Measurements from ENCODE around the gene RBFOX1.

DNA sequence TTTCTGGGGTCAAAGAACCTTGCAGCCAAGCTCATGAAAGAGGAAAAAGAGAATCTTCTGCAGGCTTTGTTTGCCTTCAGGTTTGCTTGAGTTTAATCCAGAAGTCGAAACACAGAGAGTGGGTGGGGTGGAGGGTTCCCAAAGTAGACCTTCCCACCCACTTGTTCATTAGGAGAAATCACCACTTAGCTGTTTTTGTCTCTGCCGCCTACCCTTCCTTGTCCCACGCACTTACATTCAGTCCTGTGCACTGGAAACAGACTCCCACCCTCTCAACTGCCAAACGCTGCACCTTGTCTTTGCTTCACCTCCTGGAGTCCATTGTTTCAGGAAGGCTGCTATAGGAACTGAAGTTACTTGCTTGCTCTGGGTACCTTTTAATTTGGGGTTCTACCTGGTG lies 38.6 kb upstream of the RBFOX1 start:
- TF ChIP-seq, protein P1, sequence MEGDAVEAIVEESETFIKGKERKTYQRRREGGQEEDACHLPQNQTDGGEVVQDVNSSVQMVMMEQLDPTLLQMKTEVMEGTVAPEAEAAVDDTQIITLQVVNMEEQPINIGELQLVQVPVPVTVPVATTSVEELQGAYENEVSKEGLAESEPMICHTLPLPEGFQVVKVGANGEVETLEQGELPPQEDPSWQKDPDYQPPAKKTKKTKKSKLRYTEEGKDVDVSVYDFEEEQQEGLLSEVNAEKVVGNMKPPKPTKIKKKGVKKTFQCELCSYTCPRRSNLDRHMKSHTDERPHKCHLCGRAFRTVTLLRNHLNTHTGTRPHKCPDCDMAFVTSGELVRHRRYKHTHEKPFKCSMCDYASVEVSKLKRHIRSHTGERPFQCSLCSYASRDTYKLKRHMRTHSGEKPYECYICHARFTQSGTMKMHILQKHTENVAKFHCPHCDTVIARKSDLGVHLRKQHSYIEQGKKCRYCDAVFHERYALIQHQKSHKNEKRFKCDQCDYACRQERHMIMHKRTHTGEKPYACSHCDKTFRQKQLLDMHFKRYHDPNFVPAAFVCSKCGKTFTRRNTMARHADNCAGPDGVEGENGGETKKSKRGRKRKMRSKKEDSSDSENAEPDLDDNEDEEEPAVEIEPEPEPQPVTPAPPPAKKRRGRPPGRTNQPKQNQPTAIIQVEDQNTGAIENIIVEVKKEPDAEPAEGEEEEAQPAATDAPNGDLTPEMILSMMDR (IDR thresholded peaks at IDR 0.05): no peak
- TF ChIP-seq ZFX (IDR thresholded peaks at IDR 0.05; ENCODE audit: borderline replicate concordance): no peak
